Left lung (tissue), 10 donors: ENCODE measurements around the gene TMEM248. TPM values are rescaled to one million over a fixed set of nuclear protein-coding genes. Genes with fewer than 3 reads are reported as not detected.

Source experiments
- ATAC-seq: fragments of 200-7000 bp; cut with Tn5 transposase; one replicate; pipeline ENCODE4 v1.9.1; 2020; ENCODE audit warnings: moderate library complexity
- DNase-seq, 4 donors: peaks; one replicate each; pipeline ENCODE4 v3.0.0-alpha.2; 2013 to 2020
- H3K27ac ChIP-seq, 2 donors: fragments of 200-600 bp; sonication (generic) in 1 of 2; one replicate each; pipeline versions ENCODE4 v1.5.0 to v1.8.0; 2020 to 2021
- H3K27me3 ChIP-seq, 2 donors: fragments of 200-600 bp; sonication (generic) in 1 of 2; one replicate each; pipeline versions ENCODE4 v1.5.0 to v1.8.0; 2020 to 2021
- H3K36me3 ChIP-seq, 2 donors: fragments of 200-600 bp; sonication (generic) in 1 of 2; one replicate each; pipeline versions ENCODE4 v1.5.0 to v1.8.0; 2020 to 2021
- H3K4me1 ChIP-seq, 2 donors: fragments of 200-600 bp; one replicate each; pipeline ENCODE4 v1.8.0; 2021
- H3K4me3 ChIP-seq, 2 donors: fragments of 200-600 bp; sonication (generic) in 1 of 2; one replicate each; pipeline versions ENCODE4 v1.5.0 to v1.8.0; 2020 to 2021; ENCODE audit warnings: mild to moderate bottlenecking in 1 of 2
- H3K9me3 ChIP-seq, 2 donors: fragments of 200-600 bp; sonication (generic) in 1 of 2; one replicate each; pipeline versions ENCODE4 v1.5.0 to v1.8.0; 2020 to 2021
- CTCF ChIP-seq, 2 donors: fragments of 200-600 bp; sonication (generic) in 1 of 2; IDR thresholded peaks; one replicate each; pipeline versions ENCODE4 v1.5.0 to v1.8.0; 2021; ENCODE audit warnings: antibody characterized with exemption in 2 of 2
- intact Hi-C, 2 donors: fragments of 100-400 bp; cut with DNase I; formaldehyde crosslinking; loops; one replicate each; pipeline versions ENCODE4 v1.11.2 to v1.14.2; 2022
- polyA plus RNA-seq, 6 donors: library from polyadenylated mRNA; unstranded; fragments of 120-200 nt; gene quantifications; one replicate each; pipeline ENCODE4 v1.2.1, GENCODE V29; 2013; ENCODE audit not compliant: insufficient read length in 6 of 6
- total RNA-seq, 2 donors: library from RNA; stranded (reverse); fragmentation: NEBNext Ultra II Directional; extraction: Animal tissue kit (Norgen Biotek cat#: 25700); gene quantifications; one replicate each; pipeline ENCODE4 v1.2.1, GENCODE V29; 2021
- donor health status: DM: no; HTN: yes; CAD: no.
- donor health status: DM: no; HTN: no; CAD: no.

The TMEM248 gene
- total and polyA plus RNA-seq, 8 donors, result 64.5 to 103 (median 81.6) TPM

DNA sequence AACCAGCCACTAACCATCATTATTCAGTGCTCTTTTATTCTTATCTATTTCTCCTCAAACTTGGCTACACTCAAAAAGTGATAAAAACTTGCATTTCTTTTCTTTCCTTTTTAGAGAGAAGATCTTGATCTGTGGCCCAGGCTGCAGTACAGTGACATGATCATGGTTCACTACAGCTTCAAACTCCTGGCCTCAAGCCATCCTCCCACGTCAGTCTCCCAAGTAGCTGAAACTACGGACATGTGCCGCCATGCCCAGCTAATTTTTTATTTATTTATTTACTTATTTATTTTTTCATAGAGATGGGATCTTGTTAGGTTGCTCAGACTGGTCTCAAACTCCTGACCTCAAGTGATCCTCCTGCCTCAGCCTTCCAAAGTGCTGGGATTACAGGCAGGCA, 24.6 kb upstream of the TMEM248 start:
- no peak overlapping the region for H3K4me3 ChIP-seq
- intact Hi-C loops, result no loop called here
- H3K9me3 ChIP-seq, result no peaks in the 10 kb centered on the region
- no peaks in the 10 kb centered on the region for H3K4me1 ChIP-seq
- ATAC-seq (no peak), DNase-seq (no peak)
- H3K36me3 ChIP-seq, result peaks cover 0 to 20% of the 10 kb centered on the region in 2 donors
- no peaks in the 10 kb centered on the region for H3K27me3 ChIP-seq
- TF ChIP-seq CTCF (IDR thresholded peaks at IDR 0.05), result no peak
- H3K27ac ChIP-seq, result no peak overlapping the region

GRCh38 chr7:66899552-66900280, 21.3 kb upstream of the TMEM248 start:
- H3K27ac ChIP-seq, result no peak overlapping the region
- H3K4me1 ChIP-seq, result no peaks in the 10 kb centered on the region
- TF ChIP-seq CTCF (IDR thresholded peaks at IDR 0.05), result no peak
- H3K27me3 ChIP-seq, result no peaks in the 10 kb centered on the region
- peaks cover 0 to 32% of the 10 kb centered on the region in 2 donors for H3K36me3 ChIP-seq
- ATAC-seq, result no peak
- H3K4me3 ChIP-seq, result no peak overlapping the region
- intact Hi-C loops, result no loop called here
- no peaks in the 10 kb centered on the region for H3K9me3 ChIP-seq
- no peak for DNase-seq

- DNase-seq, result peak in 1 of 4 donors; percentile 74
- no peak overlapping the region for H3K27ac ChIP-seq
- H3K4me3 ChIP-seq, result no peak overlapping the region
- no peaks in the 10 kb centered on the region for H3K9me3 ChIP-seq
- peaks cover 0 to 32% of the 10 kb centered on the region in 2 donors for H3K36me3 ChIP-seq
- no peaks in the 10 kb centered on the region for H3K27me3 ChIP-seq
- ATAC-seq, result no peak
- TF ChIP-seq CTCF (IDR thresholded peaks at IDR 0.05), result no peak
- no peaks in the 10 kb centered on the region for H3K4me1 ChIP-seq
- intact Hi-C loops, result no loop called here
Observed at GRCh38 chr7:66901941-66902843, 18.8 kb upstream of the TMEM248 start.

- H3K4me3 ChIP-seq, result no peak overlapping the region
- H3K27ac ChIP-seq, result no peak overlapping the region
- no peaks in the 10 kb centered on the region for H3K4me1 ChIP-seq
- H3K36me3 ChIP-seq, result peaks cover 0 to 32% of the 10 kb centered on the region in 2 donors
- no peaks in the 10 kb centered on the region for H3K9me3 ChIP-seq
- intact Hi-C loops, result no loop called here
- ATAC-seq (no peak), DNase-seq (peak in 1 of 4 donors; percentile 71)
- TF ChIP-seq CTCF (IDR thresholded peaks at IDR 0.05), result no peak
- H3K27me3 ChIP-seq, result no peaks in the 10 kb centered on the region
Observed at GRCh38 chr7:66902844-66903180, 18.2 kb upstream of the TMEM248 start.

- no peak for DNase-seq
- no peak for ATAC-seq
- H3K4me3 ChIP-seq, result no peak overlapping the region
- H3K27ac ChIP-seq, result no peak overlapping the region
- no peaks in the 10 kb centered on the region for H3K27me3 ChIP-seq
- intact Hi-C loops, result no loop called here
- no peaks in the 10 kb centered on the region for H3K4me1 ChIP-seq
- no peak for TF ChIP-seq CTCF (IDR thresholded peaks at IDR 0.05)
- H3K36me3 ChIP-seq, result peaks cover 0 to 31% of the 10 kb centered on the region in 2 donors
- H3K9me3 ChIP-seq, result no peaks in the 10 kb centered on the region
Observed at GRCh38 chr7:66903360-66904062, 17.5 kb upstream of the TMEM248 start.
